ENCODE results near the gene EDEM1.

- TF ChIP-seq USF2 (CRISPR knock-in tag; IDR thresholded peaks at IDR 0.05) (no peak), CTCF (IDR thresholded peaks at IDR 0.05) (no peak), ELF4 (CRISPR knock-in tag; IDR thresholded peaks at IDR 0.05; ENCODE audit: low read depth) (no peak), ATF3 (CRISPR knock-in tag; conservative IDR thresholded peaks at IDR 0.05) (no peak), ARID4B (CRISPR knock-in tag; IDR thresholded peaks at IDR 0.05; ENCODE audit: borderline replicate concordance) (no peak), TEAD1 (CRISPR knock-in tag; IDR thresholded peaks at IDR 0.05) (no peak), ETV6 (CRISPR knock-in tag; IDR thresholded peaks at IDR 0.05) (no peak), ZBTB21 (CRISPR knock-in tag; IDR thresholded peaks at IDR 0.05; ENCODE audit: borderline replicate concordance) (no peak), NR3C1 (CRISPR knock-in tag; conservative IDR thresholded peaks at IDR 0.05; ENCODE audit: low read depth) (no peak)
Measured at GRCh38 chr3:5140839-5141238, 46.7 kb upstream of the EDEM1 start.

Measured in WTC11 (cell line).